LNCaP clone FGC (cell line): ENCODE results near the gene CCDC110.

Experiments used
- DNase-seq: peaks from one replicate; pipeline ENCODE4 v3.0.0-alpha.2; 2011; ENCODE audit warnings: low read depth
- H3K4me3 ChIP-seq: 2 replicates; pipeline ENCODE4 v1.5.1; 2011; ENCODE audit warnings: mild to moderate bottlenecking, low read depth, low read length, control low read depth
- CTCF ChIP-seq: IDR thresholded peaks from 2 replicates; pipeline ENCODE4 v1.5.1; 2012; ENCODE audit warnings: mild to moderate bottlenecking; ENCODE audit not compliant: control insufficient read depth, insufficient read depth; ENCODE audit errors: extremely low read depth

The CCDC110 gene

GRCh38 chr4:185473247-185473646 lies 1.7 kb upstream of the CCDC110 start:
- H3K4me3 ChIP-seq, result no peak overlapping the region
- TF ChIP-seq CTCF, result no peak
- no peak for DNase-seq

GRCh38 chr4:185472103-185472542 lies 590 bp upstream of the CCDC110 start:
- DNase-seq, result no peak
- TF ChIP-seq CTCF, result no peak
- H3K4me3 ChIP-seq, result peak overlapping the region; percentile 63

- H3K4me3 ChIP-seq, result peak overlapping the region; percentile 54
- DNase-seq, result peak; percentile 62
- TF ChIP-seq CTCF, result no peak
Measured at GRCh38 chr4:185470501-185471195, 885 bp downstream of the CCDC110 start.

- no peak for DNase-seq
- no peak for TF ChIP-seq CTCF
- H3K4me3 ChIP-seq, result no peak overlapping the region
Measured at GRCh38 chr4:185469580-185470154, 1.9 kb downstream of the CCDC110 start.

GRCh38 chr4:185468999-185469398 lies 2.5 kb downstream of the CCDC110 start:
- TF ChIP-seq CTCF, result no peak
- no peak overlapping the region for H3K4me3 ChIP-seq
- no peak for DNase-seq

- H3K4me3 ChIP-seq, result no peak overlapping the region
- DNase-seq, result no peak
- TF ChIP-seq CTCF, result no peak
Measured at GRCh38 chr4:185467991-185468390, 3.5 kb downstream of the CCDC110 start.

- DNase-seq, result no peak
- TF ChIP-seq CTCF, result no peak
- no peak overlapping the region for H3K4me3 ChIP-seq
Measured at GRCh38 chr4:185467101-185467500, 4.4 kb downstream of the CCDC110 start.
